GM21529 (cell line): Measurements from ENCODE around the gene OAS2.

Source experiments
- ATAC-seq: cut with Tn5 transposase; IDR thresholded peaks from one replicate; pipeline ENCODE4 v1.9.1; 2021; ENCODE audit not compliant: unreplicated experiment

OAS2 gene

GRCh38 chr12:113007166-113007565, 28.8 kb downstream of the OAS2 start:
- no peak for ATAC-seq

- no peak for ATAC-seq
These were observed 32.4 kb downstream of the OAS2 start for GRCh38 chr12:113010701-113011100.

GRCh38 chr12:113014565-113014964, 36.2 kb downstream of the OAS2 start:
- ATAC-seq = no peak

GRCh38 chr12:113016796-113017195, 38.5 kb downstream of the OAS2 start:
- ATAC-seq = no peak

- ATAC-seq = no peak
These were observed 40.7 kb downstream of the OAS2 start for GRCh38 chr12:113019025-113019424.

- ATAC-seq = no peak
These were observed 43.2 kb downstream of the OAS2 start for GRCh38 chr12:113021500-113021899.

- ATAC-seq = no peak
These were observed 44.4 kb downstream of the OAS2 start for GRCh38 chr12:113022563-113023297.

- ATAC-seq = no peak
These were observed 49.4 kb downstream of the OAS2 start for GRCh38 chr12:113027726-113028125.

GRCh38 chr12:113030875-113031525, 52.7 kb downstream of the OAS2 start:
- no peak for ATAC-seq

GRCh38 chr12:113039911-113040445, 61.7 kb downstream of the OAS2 start:
- ATAC-seq = no peak

- ATAC-seq = no peak
These were observed 62.4 kb downstream of the OAS2 start for GRCh38 chr12:113040722-113041171.

- ATAC-seq = no peak
These were observed 63.2 kb downstream of the OAS2 start for GRCh38 chr12:113041560-113041959.

GRCh38 chr12:113043240-113043639, 64.9 kb downstream of the OAS2 start:
- no peak for ATAC-seq

GRCh38 chr12:113044516-113044915, 66.2 kb downstream of the OAS2 start:
- ATAC-seq = no peak

- ATAC-seq = no peak
These were observed 70.4 kb downstream of the OAS2 start for GRCh38 chr12:113048716-113049127.

- ATAC-seq = no peak
These were observed 71.8 kb downstream of the OAS2 start for GRCh38 chr12:113049976-113050742.

- ATAC-seq = no peak
These were observed 72.5 kb downstream of the OAS2 start for GRCh38 chr12:113050795-113051194.

- no peak for ATAC-seq
These were observed 73.4 kb downstream of the OAS2 start for GRCh38 chr12:113051759-113052158.

- no peak for ATAC-seq
These were observed 74.0 kb downstream of the OAS2 start for GRCh38 chr12:113052326-113052725.

GRCh38 chr12:113054948-113055486, 76.7 kb downstream of the OAS2 start:
- ATAC-seq = no peak
